Liver (tissue), 9 donors: Measurements from ENCODE around the gene ATP6V0E1. TPM values are rescaled to one million over a fixed set of nuclear protein-coding genes. Genes with fewer than 3 reads are reported as not detected.

Source experiments
- DNase-seq: peaks from one replicate; pipeline ENCODE4 v3.0.0-alpha.2; 2017; ENCODE audit warnings: low spot score
- H3K27ac ChIP-seq, 2 donors: one replicate each; pipeline ENCODE4 v1.7.0; 2013; ENCODE audit warnings: inconsistent platforms in 2 of 2, low read length in 2 of 2, control low read depth in 1 of 2, low read depth in 1 of 2, mild to moderate bottlenecking in 1 of 2
- H3K27me3 ChIP-seq, 4 donors: one replicate each; pipeline versions ENCODE4 v1.6.1 to v1.7.0; 2013; ENCODE audit warnings: low read length in 3 of 4, inconsistent platforms in 1 of 4, mild to moderate bottlenecking in 1 of 4, moderate library complexity in 1 of 4; ENCODE audit not compliant: control insufficient read depth in 4 of 4, insufficient read depth in 4 of 4
- H3K36me3 ChIP-seq, 4 donors: one replicate each; pipeline versions ENCODE4 v1.6.1 to v1.7.0; 2013; ENCODE audit warnings: low read length in 3 of 4, mild to moderate bottlenecking in 3 of 4, low read depth in 1 of 4, moderate library complexity in 1 of 4; ENCODE audit not compliant: control insufficient read depth in 4 of 4, insufficient read depth in 3 of 4
- H3K4me1 ChIP-seq, 4 donors: one replicate each; pipeline versions ENCODE4 v1.6.1 to v1.7.0; 2013; ENCODE audit warnings: low read length in 3 of 4, mild to moderate bottlenecking in 3 of 4, moderate library complexity in 1 of 4; ENCODE audit not compliant: control insufficient read depth in 4 of 4, insufficient read depth in 4 of 4
- H3K4me3 ChIP-seq, 3 donors: one replicate each; pipeline versions ENCODE4 v1.6.1 to v1.7.0; 2013; ENCODE audit warnings: low read length in 3 of 3, control low read depth in 1 of 3, low read depth in 1 of 3, mild to moderate bottlenecking in 1 of 3
- H3K9ac ChIP-seq, 2 donors: one replicate each; pipeline ENCODE4 v1.7.0; 2013; ENCODE audit warnings: low read length in 2 of 2, mild to moderate bottlenecking in 2 of 2, moderate library complexity in 2 of 2, control low read depth in 1 of 2, low read depth in 1 of 2
- H3K9me3 ChIP-seq, 4 donors: one replicate each; pipeline versions ENCODE4 v1.6.1 to v1.7.0; 2013; ENCODE audit warnings: low read length in 3 of 4; ENCODE audit not compliant: control insufficient read depth in 4 of 4
- ATF3 ChIP-seq: IDR thresholded peaks from 2 replicates; pipeline ENCODE4 v1.6.1; 2016; ENCODE audit warnings: antibody characterized with exemption
- CTCF ChIP-seq: fragments of 150-350 bp; IDR thresholded peaks from 2 replicates; pipeline ENCODE4 v1.5.1; 2017; ENCODE audit warnings: improper control_type of control experiment, low read depth, low read length; ENCODE audit not compliant: missing input control
- EGR1 ChIP-seq, 2 donors: IDR thresholded peaks; 2 replicates each; pipeline ENCODE4 v1.6.1; 2016 to 2018; ENCODE audit warnings: antibody characterized with exemption in 2 of 2, low read depth in 2 of 2
- FOXA1 ChIP-seq: IDR thresholded peaks from 2 replicates; pipeline ENCODE4 v1.6.1; 2016; ENCODE audit warnings: antibody characterized with exemption
- FOXA2 ChIP-seq: IDR thresholded peaks from 2 replicates; pipeline ENCODE4 v1.6.1; 2016; ENCODE audit warnings: antibody characterized with exemption
- HNF4A ChIP-seq, 2 donors: conservative IDR thresholded peaks; 2 replicates each; pipeline ENCODE4 v1.6.1; 2016; ENCODE audit warnings: antibody characterized with exemption in 2 of 2, mild to moderate bottlenecking in 2 of 2
- HNF4G ChIP-seq: IDR thresholded peaks from 2 replicates; pipeline ENCODE4 v1.6.1; 2016; ENCODE audit warnings: antibody characterized with exemption
- JUND ChIP-seq, 2 donors: IDR thresholded peaks; 2 replicates each; pipeline ENCODE4 v1.6.1; 2016; ENCODE audit warnings: antibody characterized with exemption in 2 of 2
- MAX ChIP-seq: IDR thresholded peaks from 2 replicates; pipeline ENCODE4 v1.6.1; 2016; ENCODE audit warnings: antibody characterized with exemption
- RAD21 ChIP-seq, 2 donors: IDR thresholded peaks; 2 replicates each; pipeline ENCODE4 v1.6.1; 2016; ENCODE audit warnings: antibody characterized with exemption in 2 of 2, mild to moderate bottlenecking in 2 of 2
- REST ChIP-seq: IDR thresholded peaks from 2 replicates; pipeline ENCODE4 v1.6.1; 2016; ENCODE audit warnings: antibody characterized with exemption, mild to moderate bottlenecking
- SP1 ChIP-seq: IDR thresholded peaks from 2 replicates; pipeline ENCODE4 v1.6.1; 2018; ENCODE audit warnings: antibody characterized with exemption, mild to moderate bottlenecking
- TAF1 ChIP-seq: conservative IDR thresholded peaks from 2 replicates; pipeline ENCODE4 v1.6.1; 2016; ENCODE audit warnings: antibody characterized with exemption, mild to moderate bottlenecking
- ZBTB33 ChIP-seq: IDR thresholded peaks from 2 replicates; pipeline ENCODE4 v1.6.1; 2016; ENCODE audit warnings: antibody characterized with exemption
- WGBS: extraction: QIAGEN DNeasy Blood & Tissue Kit; methylation state at CpG from one replicate; pipeline ENCODE4 v1.1.7; 2013; 5-methylcytosine and 5-hydroxymethylcytosine counted together
- polyA plus RNA-seq, 2 donors: library from polyadenylated mRNA; stranded (reverse) in 1 of 2; unstranded in 1 of 2; fragments of 200-250 nt in 1 of 2; fragments of >200 nt in 1 of 2; fragmentation: Nextera tagmentation in 1 of 2; extraction: Ambion mirVana in 1 of 2; gene quantifications; one replicate each; pipeline versions ENCODE4 v1.2.1 to v1.2.3, GENCODE V29; 2013 to 2015
- total RNA-seq, 2 donors: library from RNA; depleted of rRNA; stranded (reverse); fragments of >200 nt; gene quantifications; one replicate each; pipeline ENCODE4 v1.2.3, GENCODE V29; 2014
- donor health status: healthy.
- donor health status: healthy.
- donor health status: healthy.
- donor health status: healthy.
- donor health status: healthy.

Gene ATP6V0E1
- total and polyA plus RNA-seq, 4 donors: 56.6 to 396 (median 111) TPM

- 84% methylated on average over 5 of the region's 5 CpGs for WGBS
- no peak overlapping the region for H3K27ac ChIP-seq
- no peak for DNase-seq
Observed at GRCh38 chr5:173075137-173075843, 91.7 kb downstream of the ATP6V0E1 start.

More at GRCh38 chr5:173075137-173075843, 91.7 kb downstream of the ATP6V0E1 start:
- Histone ChIP-seq H3K4me1 (peaks cover 0 to 7% (median 3%) of the 10 kb centered on the region in 4 donors), H3K9me3 (no peaks in the 10 kb centered on the region), H3K9ac (no peak overlapping the region), H3K4me3 (no peak overlapping the region), H3K27me3 (no peaks in the 10 kb centered on the region), H3K36me3 (peaks cover 0 to 2% (median 0%) of the 10 kb centered on the region in 4 donors)
- no peak for TF ChIP-seq HNF4A (conservative IDR thresholded peaks at IDR 0.05)
- no peak for TF ChIP-seq REST
- no peak for TF ChIP-seq HNF4G
- TF ChIP-seq EGR1 (IDR thresholded peaks at IDR 0.05; ENCODE audit: low read depth in 2 of 2): no peak
- no peak for TF ChIP-seq CTCF
- TF ChIP-seq RAD21 (IDR thresholded peaks at IDR 0.05): no peak
- TF ChIP-seq FOXA2: no peak
- no peak for TF ChIP-seq FOXA1
- TF ChIP-seq JUND (IDR thresholded peaks at IDR 0.05): no peak
- no peak for TF ChIP-seq TAF1
- TF ChIP-seq SP1: no peak
- TF ChIP-seq ZBTB33: no peak
- no peak for TF ChIP-seq ATF3
- no peak for TF ChIP-seq MAX
